ENCODE measurements around the gene NUP210L.

Gene NUP210L

DNA sequence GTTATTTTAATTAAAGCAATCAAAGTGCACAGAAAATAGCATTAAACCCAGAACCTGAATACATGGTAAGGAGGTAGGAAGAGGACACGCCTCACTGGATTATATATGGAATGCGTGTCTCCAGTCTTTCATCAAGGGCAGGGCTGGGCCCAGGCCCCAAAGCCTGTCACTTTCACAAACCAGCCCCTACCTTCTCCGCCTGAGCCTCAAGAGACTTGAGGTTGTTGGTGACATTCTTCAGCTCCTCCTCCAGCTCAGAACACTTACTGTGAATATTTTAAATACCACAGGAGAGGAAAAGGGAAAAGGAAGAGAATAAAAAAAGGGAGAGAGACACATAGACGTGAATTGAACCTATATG is 16.3 kb upstream of the NUP210L start:
- no peak for DNase-seq (ENCODE audit: low read depth)
- no peak overlapping the region for H3K4me3 ChIP-seq (ENCODE audit: control insufficient read depth, low read depth, low read length)
- TF ChIP-seq, protein P1, sequence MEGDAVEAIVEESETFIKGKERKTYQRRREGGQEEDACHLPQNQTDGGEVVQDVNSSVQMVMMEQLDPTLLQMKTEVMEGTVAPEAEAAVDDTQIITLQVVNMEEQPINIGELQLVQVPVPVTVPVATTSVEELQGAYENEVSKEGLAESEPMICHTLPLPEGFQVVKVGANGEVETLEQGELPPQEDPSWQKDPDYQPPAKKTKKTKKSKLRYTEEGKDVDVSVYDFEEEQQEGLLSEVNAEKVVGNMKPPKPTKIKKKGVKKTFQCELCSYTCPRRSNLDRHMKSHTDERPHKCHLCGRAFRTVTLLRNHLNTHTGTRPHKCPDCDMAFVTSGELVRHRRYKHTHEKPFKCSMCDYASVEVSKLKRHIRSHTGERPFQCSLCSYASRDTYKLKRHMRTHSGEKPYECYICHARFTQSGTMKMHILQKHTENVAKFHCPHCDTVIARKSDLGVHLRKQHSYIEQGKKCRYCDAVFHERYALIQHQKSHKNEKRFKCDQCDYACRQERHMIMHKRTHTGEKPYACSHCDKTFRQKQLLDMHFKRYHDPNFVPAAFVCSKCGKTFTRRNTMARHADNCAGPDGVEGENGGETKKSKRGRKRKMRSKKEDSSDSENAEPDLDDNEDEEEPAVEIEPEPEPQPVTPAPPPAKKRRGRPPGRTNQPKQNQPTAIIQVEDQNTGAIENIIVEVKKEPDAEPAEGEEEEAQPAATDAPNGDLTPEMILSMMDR (IDR thresholded peaks at IDR 0.05; ENCODE audit: control insufficient read depth, insufficient read depth, low read depth, low read length, missing control alignments) = no peak

DNA sequence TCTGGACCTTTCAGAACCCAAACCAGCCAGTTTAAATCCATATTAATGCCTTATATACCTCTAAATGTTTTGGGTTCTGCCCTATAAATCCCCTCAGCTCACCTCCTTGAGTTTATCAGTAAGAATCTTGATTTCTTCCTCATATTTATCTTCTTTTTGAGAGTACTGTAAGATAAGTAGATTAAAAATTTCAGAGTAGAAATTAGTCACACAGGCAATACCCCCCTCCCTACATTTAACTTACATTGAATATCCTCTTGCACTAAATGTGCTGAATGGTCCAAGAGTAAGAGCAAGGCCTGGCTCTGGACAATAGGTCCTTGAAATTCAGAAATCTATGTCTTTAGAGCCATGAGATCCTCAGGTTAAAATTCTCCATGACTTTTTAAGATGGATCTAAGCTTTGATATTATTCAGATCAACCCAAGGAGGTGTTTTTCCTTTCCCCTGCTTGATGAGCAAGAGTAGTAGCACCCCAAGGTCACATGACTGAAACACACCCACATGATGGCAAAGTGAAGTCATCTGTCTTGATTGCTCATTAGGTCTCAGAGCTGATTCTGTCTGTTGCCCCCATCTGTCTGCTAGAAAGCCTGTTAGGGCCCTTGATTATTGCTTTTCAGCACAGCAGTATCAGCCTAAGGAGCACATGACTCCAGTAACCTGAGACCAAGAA is 15.8 kb upstream of the NUP210L start:
- TF ChIP-seq, protein P1 (IDR thresholded peaks at IDR 0.05; ENCODE audit: control insufficient read depth, insufficient read depth, low read depth, low read length, missing control alignments) = no peak
- no peak overlapping the region for H3K4me3 ChIP-seq (ENCODE audit: control insufficient read depth, low read depth, low read length)
- no peak for DNase-seq (ENCODE audit: low read depth)

DNA sequence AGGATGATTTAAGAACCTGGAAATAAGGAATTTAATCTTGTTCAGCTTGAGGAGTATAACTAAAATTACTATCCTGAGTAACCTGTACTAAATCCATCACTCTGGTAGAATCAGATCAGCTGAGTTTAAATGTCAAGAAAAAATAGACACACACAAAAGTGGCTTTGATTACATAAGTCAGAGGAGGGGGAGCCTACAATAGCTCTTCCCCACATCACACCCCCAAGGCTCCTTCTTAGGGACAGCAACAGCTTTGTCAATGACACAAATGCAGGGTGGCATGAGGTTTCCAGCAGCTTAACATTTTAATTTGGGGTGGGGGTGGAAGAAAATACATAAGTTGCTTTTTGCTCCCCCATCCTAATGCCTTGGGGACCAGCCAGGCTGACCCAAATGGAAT is 12.6 kb upstream of the NUP210L start:
- no peak for DNase-seq (ENCODE audit: low read depth)
- TF ChIP-seq, protein P1 (IDR thresholded peaks at IDR 0.05; ENCODE audit: control insufficient read depth, insufficient read depth, low read depth, low read length, missing control alignments) = no peak
- no peak overlapping the region for H3K4me3 ChIP-seq (ENCODE audit: control insufficient read depth, low read depth, low read length)

DNA sequence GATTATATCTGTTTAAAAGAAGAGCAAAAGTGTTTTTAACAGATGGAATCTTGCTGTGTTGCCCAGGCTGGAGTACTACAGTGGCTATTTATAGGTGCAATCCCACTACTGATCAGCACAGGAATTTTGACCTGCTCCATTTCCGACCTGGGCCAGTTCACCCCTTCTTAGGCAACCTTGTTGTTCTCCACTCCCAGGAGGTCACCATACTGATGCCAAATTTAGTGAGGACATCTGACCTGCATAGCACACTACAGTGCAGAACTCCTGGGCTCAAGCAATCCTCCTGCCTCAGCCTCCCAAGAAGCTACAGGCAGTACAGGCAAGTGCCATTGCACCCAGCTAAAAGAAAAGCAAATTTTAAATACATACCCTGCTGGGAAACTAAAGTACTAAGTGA is 11.3 kb upstream of the NUP210L start:
- TF ChIP-seq, protein P1 (IDR thresholded peaks at IDR 0.05; ENCODE audit: control insufficient read depth, insufficient read depth, low read depth, low read length, missing control alignments) = no peak
- no peak for DNase-seq (ENCODE audit: low read depth)

DNA sequence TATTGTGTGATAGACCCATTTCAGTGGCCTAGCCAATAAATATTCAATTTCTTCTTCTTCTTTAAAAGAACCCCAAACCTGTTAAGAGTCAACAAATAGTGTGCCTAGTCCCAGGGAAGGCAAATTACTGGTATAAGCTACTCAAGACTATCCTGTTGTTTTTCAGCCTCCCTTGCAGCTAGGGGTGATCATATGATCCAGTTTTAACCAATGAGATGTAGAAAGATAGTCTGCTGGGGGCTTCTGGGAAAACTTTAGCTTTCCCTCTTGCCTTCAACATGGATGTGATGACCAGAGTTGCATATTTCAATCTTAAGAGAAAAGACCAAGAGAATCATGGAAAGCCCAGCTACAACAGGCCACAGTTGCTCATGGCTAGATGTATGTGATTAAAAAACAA is 4.7 kb upstream of the NUP210L start:
- DNase-seq (ENCODE audit: low read depth) = no peak
- no peak overlapping the region for H3K4me3 ChIP-seq (ENCODE audit: control insufficient read depth, low read depth, low read length)
- TF ChIP-seq, protein P1 (IDR thresholded peaks at IDR 0.05; ENCODE audit: control insufficient read depth, insufficient read depth, low read depth, low read length, missing control alignments) = no peak

More for the DNA sequence above, 11.3 kb upstream of the NUP210L start:
- no peak overlapping the region for H3K4me3 ChIP-seq (ENCODE audit: control insufficient read depth, low read depth, low read length)

DNA sequence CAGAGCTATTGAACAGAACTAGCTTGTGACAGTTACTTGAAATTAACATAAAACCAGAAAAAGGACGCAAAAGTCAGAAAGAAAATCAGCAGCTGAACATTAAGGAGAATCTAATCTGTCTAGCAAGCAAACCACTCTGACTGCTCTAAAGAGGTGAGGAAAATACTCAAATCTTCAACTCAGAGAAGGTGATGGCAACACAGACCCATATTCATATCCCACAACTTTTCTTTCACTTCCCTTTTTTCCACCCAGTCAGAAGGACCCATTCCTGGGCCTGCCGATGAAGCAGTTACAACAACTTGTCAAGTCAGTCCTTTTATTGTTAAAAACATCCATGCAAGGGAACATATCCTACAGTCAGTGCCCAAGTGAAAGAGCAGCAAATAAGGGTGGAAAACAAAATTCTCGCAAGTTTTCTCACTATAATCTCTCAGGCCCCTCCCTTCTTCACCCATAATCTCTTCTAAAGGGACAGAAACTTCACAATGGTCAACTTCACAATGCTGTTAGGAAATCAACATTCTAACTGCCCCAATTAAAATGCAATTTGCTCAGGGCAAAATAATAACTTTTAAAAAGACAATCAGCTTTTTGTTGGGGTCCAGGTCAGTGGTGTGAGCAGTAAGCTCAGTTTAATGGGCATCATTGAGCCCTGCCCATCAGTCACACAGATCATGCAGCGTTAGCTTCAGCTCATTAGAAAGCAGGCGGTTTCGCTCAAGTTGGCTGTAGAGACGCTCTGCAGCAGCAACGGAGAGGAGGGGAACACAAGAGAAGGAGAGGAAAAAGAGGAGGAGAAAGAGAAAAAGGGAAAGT is 3.6 kb upstream of the NUP210L start:
- H3K4me3 ChIP-seq (ENCODE audit: control insufficient read depth, low read depth, low read length) = no peak overlapping the region
- no peak for DNase-seq (ENCODE audit: low read depth)

More for the DNA sequence above, 3.6 kb upstream of the NUP210L start:
- TF ChIP-seq, protein P1 (IDR thresholded peaks at IDR 0.05; ENCODE audit: control insufficient read depth, insufficient read depth, low read depth, low read length, missing control alignments) = no peak

Measured in AG09309 (cell line).